DOHH2 (cell line): ENCODE results near the gene GPR107.

Experiments used
- EZH2phosphoT487 ChIP-seq: fragments of 200-600 bp; sonication (generic); IDR thresholded peaks from 2 replicates; pipeline ENCODE4 v1.6.1; 2017; ENCODE audit warnings: borderline replicate concordance, mild to moderate bottlenecking, antibody characterized with exemption, low read length, moderate library complexity, mixed read lengths
- TF ChIP-seq, protein P1 (sequence below): fragments of 200-600 bp; sonication (generic); IDR thresholded peaks from one replicate; pipeline ENCODE4 v1.5.1; 2014; ENCODE audit warnings: antibody characterized with exemption, mild to moderate bottlenecking, low read depth, low read length; ENCODE audit not compliant: poor library complexity, severe bottlenecking

GRCh38 chr9:130145658-130146057 lies 92.0 kb downstream of the GPR107 start:
- TF ChIP-seq, protein P1, sequence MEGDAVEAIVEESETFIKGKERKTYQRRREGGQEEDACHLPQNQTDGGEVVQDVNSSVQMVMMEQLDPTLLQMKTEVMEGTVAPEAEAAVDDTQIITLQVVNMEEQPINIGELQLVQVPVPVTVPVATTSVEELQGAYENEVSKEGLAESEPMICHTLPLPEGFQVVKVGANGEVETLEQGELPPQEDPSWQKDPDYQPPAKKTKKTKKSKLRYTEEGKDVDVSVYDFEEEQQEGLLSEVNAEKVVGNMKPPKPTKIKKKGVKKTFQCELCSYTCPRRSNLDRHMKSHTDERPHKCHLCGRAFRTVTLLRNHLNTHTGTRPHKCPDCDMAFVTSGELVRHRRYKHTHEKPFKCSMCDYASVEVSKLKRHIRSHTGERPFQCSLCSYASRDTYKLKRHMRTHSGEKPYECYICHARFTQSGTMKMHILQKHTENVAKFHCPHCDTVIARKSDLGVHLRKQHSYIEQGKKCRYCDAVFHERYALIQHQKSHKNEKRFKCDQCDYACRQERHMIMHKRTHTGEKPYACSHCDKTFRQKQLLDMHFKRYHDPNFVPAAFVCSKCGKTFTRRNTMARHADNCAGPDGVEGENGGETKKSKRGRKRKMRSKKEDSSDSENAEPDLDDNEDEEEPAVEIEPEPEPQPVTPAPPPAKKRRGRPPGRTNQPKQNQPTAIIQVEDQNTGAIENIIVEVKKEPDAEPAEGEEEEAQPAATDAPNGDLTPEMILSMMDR, result no peak
- no peak for TF ChIP-seq EZH2phosphoT487
